ENCODE results near the gene SLC37A2. TPM values are rescaled to one million over a fixed set of nuclear protein-coding genes. Genes with fewer than 3 reads are reported as not detected.

SLC37A2 gene
- total RNA-seq, 2 experiments from 2014 or later, result 0.70 to 0.74 TPM

DNA sequence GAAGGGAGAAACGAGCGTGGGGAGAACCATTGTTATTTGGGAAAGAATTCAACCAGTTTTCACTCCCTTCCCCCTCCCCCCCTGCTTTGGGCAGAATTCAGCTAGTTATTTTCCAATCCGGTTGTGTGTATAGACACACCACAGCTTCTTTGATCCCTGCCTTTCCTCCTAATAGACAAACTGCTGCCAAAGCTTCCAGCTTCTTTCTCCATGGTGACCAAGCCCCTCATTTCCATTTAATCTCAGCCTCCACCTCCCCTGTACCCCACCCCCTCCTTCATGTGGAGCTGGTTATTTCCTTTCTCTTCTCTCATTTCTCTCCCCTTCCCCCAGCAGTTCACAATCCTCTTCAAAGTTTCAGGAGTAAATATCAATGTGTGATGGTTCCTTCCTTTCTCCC is 76.7 kb downstream of the SLC37A2 start:
- POLR2A ChIA-PET, result no interaction called here
- H3K27me3 Mint-ChIP-seq, result peaks cover 23% of the 10 kb centered on the region
- no peaks in the 10 kb centered on the region for H3K36me3 Mint-ChIP-seq (ENCODE audit: low read depth)
- ATAC-seq (no peak), DNase-seq (no peak)
- H3K9me3 Mint-ChIP-seq, result no peaks in the 10 kb centered on the region
- H3K4me1 Mint-ChIP-seq (ENCODE audit: low read depth), result peaks cover 2% of the 10 kb centered on the region
- intact Hi-C loops (cut with micrococcal nuclease), result loop anchor here (2.0 to 5.0 kb wide), 2 partner anchors 47 to 177 kb away; no protein-coding TSS in a partner anchor
- CTCF ChIA-PET, result interaction anchor here (1.2 to 4.0 kb wide), 5 partner anchors 10 to 49 kb away, joined by 3 to 57 read pairs (median 14); no protein-coding TSS in a partner anchor
- no peak overlapping the region for H3K4me3 Mint-ChIP-seq
- no peak overlapping the region for H3K27ac Mint-ChIP-seq
- TF ChIP-seq, protein P1, sequence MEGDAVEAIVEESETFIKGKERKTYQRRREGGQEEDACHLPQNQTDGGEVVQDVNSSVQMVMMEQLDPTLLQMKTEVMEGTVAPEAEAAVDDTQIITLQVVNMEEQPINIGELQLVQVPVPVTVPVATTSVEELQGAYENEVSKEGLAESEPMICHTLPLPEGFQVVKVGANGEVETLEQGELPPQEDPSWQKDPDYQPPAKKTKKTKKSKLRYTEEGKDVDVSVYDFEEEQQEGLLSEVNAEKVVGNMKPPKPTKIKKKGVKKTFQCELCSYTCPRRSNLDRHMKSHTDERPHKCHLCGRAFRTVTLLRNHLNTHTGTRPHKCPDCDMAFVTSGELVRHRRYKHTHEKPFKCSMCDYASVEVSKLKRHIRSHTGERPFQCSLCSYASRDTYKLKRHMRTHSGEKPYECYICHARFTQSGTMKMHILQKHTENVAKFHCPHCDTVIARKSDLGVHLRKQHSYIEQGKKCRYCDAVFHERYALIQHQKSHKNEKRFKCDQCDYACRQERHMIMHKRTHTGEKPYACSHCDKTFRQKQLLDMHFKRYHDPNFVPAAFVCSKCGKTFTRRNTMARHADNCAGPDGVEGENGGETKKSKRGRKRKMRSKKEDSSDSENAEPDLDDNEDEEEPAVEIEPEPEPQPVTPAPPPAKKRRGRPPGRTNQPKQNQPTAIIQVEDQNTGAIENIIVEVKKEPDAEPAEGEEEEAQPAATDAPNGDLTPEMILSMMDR (IDR thresholded peaks at IDR 0.05), result no peak

Other genes starting within 250 kb of the SLC37A2 start
- gene ROBO3, start 197.9 kb upstream of the SLC37A2 start, total RNA-seq, result 10 to 100 TPM; 17.6 to 18.4 TPM
- not detected for gene ROBO4, start 165.4 kb upstream of the SLC37A2 start, total RNA-seq
- gene HEPN1, start 144.1 kb upstream of the SLC37A2 start, total RNA-seq, result not detected
- gene HEPACAM, start 127.3 kb upstream of the SLC37A2 start, total RNA-seq, result under 1 TPM in 1 of 2 experiments, not detected in 1; 0.11 TPM
- 1 to 10 TPM; 4.2 to 4.8 TPM for gene CCDC15, start 109.1 kb upstream of the SLC37A2 start, total RNA-seq
- 10 to 100 TPM; 12.7 to 13.3 TPM for gene TMEM218, start 48.3 kb downstream of the SLC37A2 start, total RNA-seq
- not detected for gene PKNOX2, start 101.4 kb downstream of the SLC37A2 start, total RNA-seq

All from activated CD8-positive, alpha-beta T cell treated with anti-CD3 and anti-CD28 coated beads for 36 hours (primary cell).